AG04450 (cell line): Measurements from ENCODE around the gene ADGRA1. TPM values are rescaled to one million over a fixed set of nuclear protein-coding genes. Genes with fewer than 3 reads are reported as not detected.

Source experiments
- CTCF ChIA-PET: fragments of 300-600, 350-600 bp; formaldehyde crosslinking; extraction: SDS; loops from one replicate; lab custom pipeline; 2022; ENCODE audit warnings: antibody characterized with exemption, inconsistent platforms; lab: Charles Lee
- POLR2A ChIA-PET: fragments of 350-600 bp; formaldehyde crosslinking; extraction: SDS; loops from one replicate; lab custom pipeline; 2021; ENCODE audit warnings: antibody characterized with exemption, inconsistent platforms; lab: Yijun Ruan, JAX
- DNase-seq: peaks from one replicate; pipeline ENCODE4 v3.0.0-alpha.2; 2011; ENCODE audit warnings: low read depth, low spot score
- H3K27ac ChIP-seq: one replicate; pipeline ENCODE4 v1.5.1; 2012; ENCODE audit warnings: low read depth, low read length, control low read depth
- H3K27me3 ChIP-seq: one replicate; pipeline ENCODE4 v1.6.0; 2012; ENCODE audit warnings: low read length; ENCODE audit not compliant: control insufficient read depth, insufficient read depth
- H3K4me3 ChIP-seq: 2 replicates; pipeline ENCODE4 v1.5.1; 2011; ENCODE audit warnings: mild to moderate bottlenecking, low read depth, low read length, control low read depth
- H3K9me3 ChIP-seq: 2 replicates; pipeline ENCODE4 v1.5.1; 2012; ENCODE audit warnings: low read length; ENCODE audit not compliant: control insufficient read depth, insufficient read depth
- CTCF ChIP-seq: IDR thresholded peaks from 2 replicates; pipeline ENCODE4 v1.5.1; 2011; ENCODE audit warnings: low read depth, low read length, control low read depth, inconsistent platforms
- polyA plus RNA-seq: library from polyadenylated mRNA; depleted of rRNA; stranded (reverse); fragments of >200 nt; gene quantifications from 2 replicates; pipeline ENCODE4 v1.2.3, GENCODE V29; 2011

The ADGRA1 gene
- polyA plus RNA-seq, 1 experiment: not detected

GRCh38 chr10:133176546-133176945, 88.8 kb downstream of the ADGRA1 start:
- no peaks in the 10 kb centered on the region for H3K27me3 ChIP-seq
- POLR2A ChIA-PET: no interaction called here
- H3K4me3 ChIP-seq: no peak overlapping the region
- CTCF ChIA-PET: no interaction called here
- no peak for DNase-seq
- H3K27ac ChIP-seq: no peak overlapping the region
- no peak for TF ChIP-seq CTCF
- peaks cover 61% of the 10 kb centered on the region for H3K9me3 ChIP-seq

- H3K27me3 ChIP-seq: no peaks in the 10 kb centered on the region
- POLR2A ChIA-PET: no interaction called here
- no peak overlapping the region for H3K4me3 ChIP-seq
- CTCF ChIA-PET: no interaction called here
- DNase-seq: no peak
- no peak overlapping the region for H3K27ac ChIP-seq
- no peak for TF ChIP-seq CTCF
- H3K9me3 ChIP-seq: peaks cover 71% of the 10 kb centered on the region
These were observed 89.8 kb downstream of the ADGRA1 start for GRCh38 chr10:133177380-133178157.

- DNase-seq: no peak
- no peaks in the 10 kb centered on the region for H3K27me3 ChIP-seq
- no peak overlapping the region for H3K27ac ChIP-seq
- peaks cover 79% of the 10 kb centered on the region for H3K9me3 ChIP-seq
- ChIA-PET POLR2A (no interaction called here), CTCF (no interaction called here)
- no peak for TF ChIP-seq CTCF
- no peak overlapping the region for H3K4me3 ChIP-seq
These were observed 90.8 kb downstream of the ADGRA1 start for GRCh38 chr10:133178357-133179127.

GRCh38 chr10:133179128-133179520, 91.4 kb downstream of the ADGRA1 start:
- Histone ChIP-seq H3K27me3 (no peaks in the 10 kb centered on the region), H3K4me3 (no peak overlapping the region), H3K9me3 (peaks cover 79% of the 10 kb centered on the region), H3K27ac (no peak overlapping the region)
- no peak for TF ChIP-seq CTCF
- ChIA-PET POLR2A (no interaction called here), CTCF (no interaction called here)
- no peak for DNase-seq

GRCh38 chr10:133179651-133180050, 91.9 kb downstream of the ADGRA1 start:
- ChIA-PET POLR2A (no interaction called here), CTCF (no interaction called here)
- Histone ChIP-seq H3K27me3 (no peaks in the 10 kb centered on the region), H3K4me3 (no peak overlapping the region), H3K9me3 (peaks cover 84% of the 10 kb centered on the region), H3K27ac (no peak overlapping the region)
- no peak for TF ChIP-seq CTCF
- DNase-seq: no peak
